GM12878 (cell line): ENCODE measurements around the gene CEP83. TPM values are rescaled to one million over a fixed set of nuclear protein-coding genes. Genes with fewer than 3 reads are reported as not detected.
A peak's percentile ranks its signal among the peaks of the same experiment; 100 is the strongest.

Source experiments
- ASH2L ChIP-seq: fragments of 300-600, 200-600 bp; sonication (generic); IDR thresholded peaks from 2 replicates; pipeline ENCODE4 v1.6.1; 2017; ENCODE audit warnings: low read depth, mild to moderate bottlenecking, borderline replicate concordance
- BCLAF1 ChIP-seq: fragments of 450-650 bp; IDR thresholded peaks from 2 replicates; pipeline ENCODE4 v1.6.1; 2017; ENCODE audit warnings: antibody characterized with exemption, mild to moderate bottlenecking, moderate library complexity
- CTCF ChIP-seq, 3 experiments: IDR thresholded peaks in 2 of 3; conservative IDR thresholded peaks in 1 of 3; 2 replicates each; pipeline ENCODE4 v1.5.1; 2011; ENCODE audit warnings: low read depth in 3 of 3, low read length in 3 of 3, mild to moderate bottlenecking in 3 of 3, control low read depth in 2 of 3, moderate library complexity in 2 of 3, inconsistent platforms in 1 of 3, mixed read lengths in 1 of 3; ENCODE audit not compliant: control insufficient read depth in 2 of 3, insufficient read depth in 1 of 3; ENCODE audit errors: extremely low read depth in 1 of 3
- EGR1 ChIP-seq, 2 experiments: IDR thresholded peaks; 1 replicate in 1 of 2; 2 replicates in 1 of 2; pipeline ENCODE4 v1.6.1; 2011 to 2012; ENCODE audit warnings: low read depth in 2 of 2, low read length in 2 of 2, borderline replicate concordance in 1 of 2, mild to moderate bottlenecking in 1 of 2, moderate library complexity in 1 of 2
- FOS ChIP-seq: IDR thresholded peaks from 3 replicates; pipeline ENCODE4 v1.6.1; 2011; ENCODE audit warnings: borderline replicate concordance; ENCODE audit not compliant: insufficient read length; ENCODE audit errors: extremely low read depth
- HDAC2 ChIP-seq: fragments of 200-600 bp; sonication (generic); IDR thresholded peaks from 2 replicates; pipeline ENCODE4 v1.6.1; 2017
- HDAC6 ChIP-seq: fragments of 200-600 bp; sonication (generic); IDR thresholded peaks from one replicate; pipeline ENCODE4 v1.8.0; 2017; ENCODE audit warnings: antibody characterized with exemption; ENCODE audit not compliant: unreplicated experiment
- MAX ChIP-seq: IDR thresholded peaks from 2 replicates; pipeline ENCODE4 v1.6.1; 2012; ENCODE audit warnings: low read depth, low read length, improper control_type of control experiment
- MLLT1 ChIP-seq: fragments of 450-650 bp; IDR thresholded peaks from 2 replicates; pipeline ENCODE4 v1.6.1; 2016; ENCODE audit warnings: mild to moderate bottlenecking
- MXI1 ChIP-seq: fragments of 150-350 bp; IDR thresholded peaks from 2 replicates; pipeline ENCODE4 v1.6.1; 2011; ENCODE audit warnings: low read depth, mild to moderate bottlenecking, inconsistent platforms, low read length, improper control_type of control experiment
- PAX8 ChIP-seq: fragments of 450-650 bp; IDR thresholded peaks from 2 replicates; pipeline ENCODE4 v1.6.1; 2017; ENCODE audit warnings: mild to moderate bottlenecking, moderate library complexity
- RAD51 ChIP-seq: fragments of 450-650 bp; IDR thresholded peaks from 2 replicates; pipeline ENCODE4 v1.6.1; 2016; ENCODE audit warnings: moderate library complexity, mild to moderate bottlenecking, inconsistent platforms
- RUNX3 ChIP-seq: IDR thresholded peaks from 2 replicates; pipeline ENCODE4 v1.6.1; 2012; ENCODE audit warnings: low read length, inconsistent platforms
- USF2 ChIP-seq: IDR thresholded peaks from 2 replicates; pipeline ENCODE4 v1.6.1; 2011; ENCODE audit warnings: low read depth, low read length, improper control_type of control experiment, borderline replicate concordance
- ZNF687 ChIP-seq: fragments of 450-650 bp; IDR thresholded peaks from 2 replicates; pipeline ENCODE4 v1.6.1; 2017; ENCODE audit warnings: mild to moderate bottlenecking, moderate library complexity
- polyA plus RNA-seq, 11 experiments: library from polyadenylated mRNA; depleted of rRNA in 4 of 11; unstranded in 6 of 11; stranded (reverse) in 5 of 11; fragments of >200 nt; fragmentation: Nextera tagmentation in 4 of 11; fragmentation: Illumina TruSeq in 1 of 11; extraction: Ambion mirVana in 4 of 11; extraction: Trizol in 1 of 11; gene quantifications; 1 replicate in 1 of 11; 2 replicates in 10 of 11; pipeline versions ENCODE4 v1.2.1 to v1.2.3, GENCODE V29; 2011 to 2016; ENCODE audit warnings: inconsistent platforms in 2 of 11, missing spikeins in 2 of 11, low read depth in 1 of 11
- total RNA-seq, 4 experiments: library from RNA; depleted of rRNA in 3 of 4; stranded (reverse); fragments of >200 nt in 3 of 4; fragmentation: Illumina TruSeq in 1 of 4; extraction: Trizol in 1 of 4; gene quantifications; 2 replicates each; pipeline versions ENCODE4 v1.2.1 to v1.2.3, GENCODE V29; 2013 to 2021

The CEP83 gene
- total and polyA plus RNA-seq, 10 of the 15 experiments (the other 5 are each of a cell fraction or from before 2014, with no cell fraction given): 4.3 to 39.0 (median 22.5) TPM

- TF ChIP-seq ZNF687 (peak; percentile 73; the same call in 1 of the 2 replicates), HDAC2 (no peak), HDAC6 (no peak), MAX (peak; percentile 85), RUNX3 (no peak), EGR1 (IDR thresholded peaks at IDR 0.05; ENCODE audit: borderline replicate concordance in 1 of 2, low read depth in 2 of 2, low read length in 2 of 2) (peak; percentile 68 to 78), RAD51 (no peak), MXI1 (peak; percentile 75), CTCF (IDR thresholded peaks at IDR 0.05 in 2 of 3, conservative IDR thresholded peaks at IDR 0.05 in 1 of 3; ENCODE audit: control insufficient read depth in 2 of 3, extremely low read depth in 1 of 3, insufficient read depth in 1 of 3, low read depth in 3 of 3, low read length in 3 of 3) (no peak), FOS (no peak), ASH2L (peak; percentile 76; the same call in 1 of the 2 replicates), MLLT1 (no peak), PAX8 (no peak), USF2 (no peak; the same call in 1 of the 2 replicates), BCLAF1 (no peak)
Measured at GRCh38 chr12:94459728-94460615, at the start of gene CEP83 (continued).
